SK-N-SH (cell line): Measurements from ENCODE around the gene POC1B. TPM values are rescaled to one million over a fixed set of nuclear protein-coding genes. Genes with fewer than 3 reads are reported as not detected.

Source experiments
- CTCF ChIA-PET: fragments of 300-600, 350-600 bp; formaldehyde crosslinking; extraction: SDS; loops from one replicate; lab custom pipeline; 2021; lab: Yijun Ruan, JAX
- POLR2A ChIA-PET: fragments of 350-600 bp; sonication (Branson Sonifier 250); formaldehyde crosslinking; extraction: SDS; loops from one replicate; lab custom pipeline; 2020; ENCODE audit warnings: antibody characterized with exemption, inconsistent platforms; lab: Yijun Ruan, JAX
- DNase-seq: peaks from one replicate; pipeline ENCODE4 v3.0.0; 2012
- H2AFZ ChIP-seq: fragments of 200-600 bp; sonication (generic); 2 replicates; pipeline ENCODE4 v1.8.1; 2016; ENCODE audit warnings: antibody characterized with exemption, mild to moderate bottlenecking, low read depth
- H3F3A ChIP-seq: fragments of 200-600 bp; sonication (generic); replicated peaks from 2 replicates; pipeline ENCODE3; 2016; ENCODE audit warnings: antibody characterized with exemption, mild to moderate bottlenecking; ENCODE audit not compliant: insufficient read depth
- H3K27ac ChIP-seq, 2 experiments: fragments of 200-500 bp in 1 of 2; fragments of 200-600 bp in 1 of 2; sonication (Bioruptor generic) in 1 of 2; sonication (generic), shearing (Covaris generic) in 1 of 2; 2 replicates each; pipeline versions ENCODE4 v1.5.1 to v1.6.1; 2014 to 2016; ENCODE audit warnings: low read depth in 2 of 2, inconsistent platforms in 1 of 2, low read length in 1 of 2, mild to moderate bottlenecking in 1 of 2, mixed read lengths in 1 of 2
- H3K27me3 ChIP-seq: fragments of 200-600 bp; sonication (generic), shearing (Covaris generic); 2 replicates; pipeline ENCODE4 v1.6.1; 2016; ENCODE audit warnings: mixed run types; ENCODE audit not compliant: insufficient read depth
- H3K36me3 ChIP-seq, 2 experiments: fragments of 200-500 bp in 1 of 2; fragments of 200-600 bp in 1 of 2; sonication (Bioruptor generic) in 1 of 2; sonication (generic) in 1 of 2; replicated peaks in 1 of 2; 2 replicates each; pipeline versions ENCODE3 to v1.5.1; 2014 to 2016; ENCODE audit warnings: low read length in 1 of 2, mild to moderate bottlenecking in 1 of 2; ENCODE audit not compliant: insufficient read depth in 2 of 2, control insufficient read depth in 1 of 2
- H3K4me1 ChIP-seq, 2 experiments: fragments of 200-500 bp in 1 of 2; fragments of 200-600 bp in 1 of 2; sonication (Bioruptor generic) in 1 of 2; sonication (generic), shearing (Covaris generic) in 1 of 2; 2 replicates each; pipeline versions ENCODE4 v1.5.1 to v1.6.1; 2014 to 2016; ENCODE audit warnings: low read depth in 1 of 2, low read length in 1 of 2, mixed run types in 1 of 2; ENCODE audit not compliant: insufficient read depth in 2 of 2, control insufficient read depth in 1 of 2
- H3K4me2 ChIP-seq: fragments of 200-600 bp; sonication (generic), shearing (Covaris generic); 2 replicates; pipeline ENCODE4 v1.6.1; 2017; ENCODE audit warnings: mixed run types
- H3K4me3 ChIP-seq, 2 experiments: fragments of 200-500 bp in 1 of 2; fragments of 200-600 bp in 1 of 2; sonication (Bioruptor generic) in 1 of 2; sonication (generic), shearing (Covaris generic) in 1 of 2; 2 replicates each; pipeline versions ENCODE4 v1.5.1 to v1.8.1; 2014 to 2016; ENCODE audit warnings: low read depth in 2 of 2, inconsistent platforms in 1 of 2, low read length in 1 of 2, mild to moderate bottlenecking in 1 of 2, mixed read lengths in 1 of 2, moderate library complexity in 1 of 2
- H3K79me2 ChIP-seq: fragments of 200-600 bp; sonication (generic); 2 replicates; pipeline ENCODE4 v1.8.1; 2017; ENCODE audit warnings: mild to moderate bottlenecking; ENCODE audit not compliant: insufficient read depth
- H3K9ac ChIP-seq: fragments of 200-600 bp; sonication (generic); 2 replicates; pipeline ENCODE4 v1.6.1; 2017; ENCODE audit warnings: mixed run types
- H3K9me2 ChIP-seq: fragments of 200-600 bp; sonication (generic); 2 replicates; pipeline ENCODE4 v1.6.1; 2017; ENCODE audit warnings: mixed run types
- H3K9me3 ChIP-seq: fragments of 200-600 bp; sonication (generic); 2 replicates; pipeline ENCODE4 v1.6.1; 2017; ENCODE audit warnings: mixed run types, mild to moderate bottlenecking, moderate library complexity
- H4K20me1 ChIP-seq: fragments of 200-600 bp; sonication (generic); 2 replicates; pipeline ENCODE4 v1.6.1; 2017; ENCODE audit warnings: mild to moderate bottlenecking, mixed run types; ENCODE audit not compliant: insufficient read depth
- ELF1 ChIP-seq: IDR thresholded peaks from 2 replicates; pipeline ENCODE4 v1.4.0; 2012
- EP300 ChIP-seq, 2 experiments: IDR thresholded peaks; 2 replicates each; pipeline versions ENCODE4 v1.4.0 to v1.6.1; 2012; ENCODE audit warnings: borderline replicate concordance in 1 of 2, low read depth in 1 of 2, low read length in 1 of 2
- FOXJ3 ChIP-seq: sonication (generic); formaldehyde crosslinking; IDR thresholded peaks from 2 replicates; pipeline ENCODE4 v1.5.1; 2020; ENCODE audit warnings: mild to moderate bottlenecking, missing genetic modification reagents
- GABPA ChIP-seq: IDR thresholded peaks from 2 replicates; pipeline ENCODE4 v1.4.0; 2012; ENCODE audit warnings: low read depth, mild to moderate bottlenecking
- IRF3 ChIP-seq: fragments of 150-350 bp; IDR thresholded peaks from 2 replicates; pipeline ENCODE4 v1.6.1; 2016; ENCODE audit warnings: mild to moderate bottlenecking, low read depth, low read length
- JUND ChIP-seq: IDR thresholded peaks from 2 replicates; pipeline ENCODE4 v1.4.0; 2012
- MAX ChIP-seq: IDR thresholded peaks from 2 replicates; pipeline ENCODE4 v1.4.0; 2012; ENCODE audit warnings: low read depth
- MXI1 ChIP-seq: IDR thresholded peaks from 2 replicates; pipeline ENCODE4 v1.6.1; 2012; ENCODE audit warnings: mild to moderate bottlenecking, low read depth, low read length, improper control_type of control experiment
- POLR2AphosphoS5 ChIP-seq: IDR thresholded peaks from 2 replicates; pipeline ENCODE4 v1.6.1; 2012; ENCODE audit warnings: low read depth, low read length
- REST ChIP-seq: IDR thresholded peaks from 2 replicates; pipeline ENCODE4 v1.6.1; 2012; ENCODE audit warnings: mild to moderate bottlenecking, low read depth, low read length, moderate library complexity
- TCF12 ChIP-seq: IDR thresholded peaks from 2 replicates; pipeline ENCODE4 v1.4.0; 2012
- USF1 ChIP-seq: IDR thresholded peaks from 2 replicates; pipeline ENCODE4 v1.4.0; 2012; ENCODE audit warnings: low read depth, borderline replicate concordance
- YY1 ChIP-seq: IDR thresholded peaks from 2 replicates; pipeline ENCODE4 v1.4.0; 2012; ENCODE audit warnings: low read depth, mild to moderate bottlenecking
- WGBS: methylation state at CpG from one replicate; pipeline ENCODE4 v1.1.6; 2017; ENCODE audit warnings: low lambda C conversion rate; 5-methylcytosine and 5-hydroxymethylcytosine counted together
- polyA plus RNA-seq, 3 experiments: library from polyadenylated mRNA; depleted of rRNA; stranded (reverse); fragments of >200 nt; gene quantifications; 2 replicates each; pipeline ENCODE4 v1.2.3, GENCODE V29; 2012

POC1B gene
- polyA plus RNA-seq, 1 of the 3 experiments (the other 2 are of a cell fraction) = 4.0 TPM

- CTCF ChIA-PET = interaction anchor here (1.0 kb wide), 1 partner anchor 459 kb away, joined by 3 read pairs; no protein-coding TSS in a partner anchor
- Histone ChIP-seq H3K9me2 (no peaks in the 10 kb centered on the region), H3K36me3 (no peaks in the 10 kb centered on the region), H3K4me1 (0 out of 4 replicates have a peak, but pooled peaks cover 0 to 5% of the 10 kb centered on the region in 2 experiments), H3K9me3 (no peaks in the 10 kb centered on the region), H3K4me2 (no peak overlapping the region), H3K27me3 (no peaks in the 10 kb centered on the region), H3K9ac (no peak overlapping the region), H3K4me3 (no peak overlapping the region), H2AFZ (no peak overlapping the region), H3K79me2 (no peaks in the 10 kb centered on the region), H4K20me1 (no peaks in the 10 kb centered on the region), H3F3A (peaks cover 16% of the 10 kb centered on the region), H3K27ac (no peak overlapping the region)
- DNase-seq = no peak
- TF ChIP-seq EP300 (IDR thresholded peaks at IDR 0.05; ENCODE audit: borderline replicate concordance in 1 of 2, low read depth in 1 of 2, low read length in 1 of 2) (no peak), POLR2AphosphoS5 (no peak), IRF3 (no peak), MXI1 (no peak), MAX (no peak), ELF1 (no peak), USF1 (no peak), GABPA (no peak), YY1 (no peak), TCF12 (no peak), FOXJ3 (CRISPR knock-in tag) (no peak), REST (no peak), JUND (no peak)
- POLR2A ChIA-PET = no interaction called here
- 90% methylated on average over 3 of the region's 3 CpGs for WGBS
Measured at GRCh38 chr12:89476232-89476631, 49.6 kb downstream of the POC1B start.
